NOMO-1 treated with dmso at 0.1 percent for 144 hours (cell line): ENCODE data around the gene MEG3.
"Not testable (repeated sequence)": the region's sequence is repeated elsewhere in the genome, so short reads cannot be mapped to it uniquely, and the experiment has no call there.

Source experiments
- DNase-seq: peaks from one replicate; lab custom pipeline; 2025; ENCODE audit not compliant: unreplicated experiment; lab: John Stamatoyannopoulos, UW

Gene MEG3

GRCh38 chr14:100788517-100788916, 37.4 kb upstream of the MEG3 start:
- no peak for DNase-seq

- no peak for DNase-seq
Measured at GRCh38 chr14:100788942-100789341, 37.0 kb upstream of the MEG3 start.

GRCh38 chr14:100789460-100790417, 36.2 kb upstream of the MEG3 start:
- DNase-seq, result no peak

DNA sequence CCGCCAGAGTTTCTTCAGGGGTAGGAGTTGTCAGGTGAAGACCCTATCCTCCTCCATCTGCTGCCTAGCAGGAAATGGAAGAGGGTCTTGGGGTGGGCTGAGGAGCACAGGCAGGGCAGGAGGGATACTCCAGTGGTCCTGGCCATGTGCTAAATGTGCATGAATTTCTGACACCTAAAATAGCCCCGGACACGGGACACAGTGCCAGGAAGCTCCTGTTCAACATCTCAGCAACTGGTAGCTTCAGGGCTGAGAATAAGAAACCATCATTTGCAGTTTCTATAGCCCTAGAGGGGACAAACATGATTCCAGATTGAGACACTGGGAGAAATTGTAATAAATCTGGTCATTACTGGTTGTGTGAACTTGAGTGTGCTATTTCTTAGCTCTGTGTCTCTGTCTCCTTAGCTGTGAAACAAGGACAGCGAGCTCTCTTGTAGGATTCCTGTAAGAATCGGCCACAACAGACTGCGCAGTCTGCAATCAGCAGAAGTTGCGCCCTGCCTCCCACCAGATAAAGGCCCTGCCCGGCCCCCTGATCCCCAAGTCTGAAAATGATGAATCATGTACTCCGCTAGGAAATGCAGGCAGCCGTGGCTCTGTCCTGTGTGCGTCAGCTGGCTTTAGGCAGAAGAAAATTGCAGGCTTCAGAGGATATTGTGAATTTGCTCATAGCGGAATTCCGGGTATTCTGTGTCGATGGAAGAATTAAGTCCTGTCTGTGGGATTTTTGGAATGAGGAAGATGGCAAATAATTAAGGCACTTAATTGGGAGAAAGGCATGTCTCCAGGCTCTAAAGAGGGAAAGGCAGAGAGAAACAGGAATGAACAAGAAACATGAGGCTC, 35.2 kb upstream of the MEG3 start:
- DNase-seq, result no peak

DNA sequence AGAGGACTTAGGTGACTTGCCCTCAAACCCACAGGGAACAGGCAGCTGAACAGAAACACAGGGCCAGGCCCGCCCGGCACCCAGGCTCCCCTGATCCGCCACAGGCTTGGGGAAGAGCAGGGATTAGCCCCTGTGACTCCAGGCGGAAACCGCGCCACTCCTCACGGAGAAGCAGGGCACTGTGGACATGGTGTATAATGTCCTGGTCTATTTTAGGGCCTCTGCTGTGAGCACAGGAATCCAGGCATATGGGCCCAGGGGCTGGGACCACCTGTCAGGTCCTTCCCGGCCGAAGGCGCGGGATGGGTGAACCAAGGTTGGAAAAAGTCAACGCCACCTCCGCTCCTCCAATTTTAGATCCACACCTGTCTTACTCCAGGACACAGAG, 34.6 kb upstream of the MEG3 start:
- no peak for DNase-seq

DNA sequence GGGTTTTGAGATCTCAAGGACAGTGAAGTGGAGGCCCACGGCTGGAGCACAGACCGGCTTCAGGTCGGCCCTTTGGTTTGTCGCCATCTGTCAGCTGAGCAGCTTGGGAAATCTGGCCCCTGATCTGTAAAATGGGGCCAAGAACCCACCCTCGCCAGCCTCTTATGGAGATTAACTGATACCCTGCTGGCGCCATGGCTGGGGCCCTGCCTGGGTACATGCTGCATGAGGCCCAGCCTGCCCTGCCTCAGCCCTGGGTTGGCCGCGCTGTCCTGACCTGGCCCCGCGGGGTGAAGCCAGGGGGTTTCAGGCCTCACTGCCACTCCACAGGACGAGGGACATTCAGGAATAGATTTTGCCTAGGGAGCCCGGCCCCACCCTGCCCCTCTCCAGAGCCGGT, 33.9 kb upstream of the MEG3 start:
- no peak for DNase-seq

DNA sequence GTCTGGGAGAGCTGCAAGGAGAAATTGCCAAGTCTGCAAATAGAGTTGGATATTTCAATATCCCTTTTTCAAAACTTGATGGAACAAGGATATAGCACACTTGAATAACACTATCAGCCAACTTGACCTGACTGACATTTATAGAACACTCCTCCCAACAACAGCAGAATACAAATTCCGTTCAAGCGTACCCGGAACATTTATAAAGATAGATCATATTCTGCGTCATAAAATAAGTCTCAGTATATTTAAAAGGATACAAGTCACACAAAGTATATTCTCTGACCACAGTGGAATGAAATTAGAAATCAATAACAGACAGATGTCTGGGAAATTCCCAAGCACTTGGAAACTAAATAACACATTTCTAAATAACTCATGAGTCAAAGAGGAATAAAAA, 29.0 kb upstream of the MEG3 start:
- no peak for DNase-seq

DNA sequence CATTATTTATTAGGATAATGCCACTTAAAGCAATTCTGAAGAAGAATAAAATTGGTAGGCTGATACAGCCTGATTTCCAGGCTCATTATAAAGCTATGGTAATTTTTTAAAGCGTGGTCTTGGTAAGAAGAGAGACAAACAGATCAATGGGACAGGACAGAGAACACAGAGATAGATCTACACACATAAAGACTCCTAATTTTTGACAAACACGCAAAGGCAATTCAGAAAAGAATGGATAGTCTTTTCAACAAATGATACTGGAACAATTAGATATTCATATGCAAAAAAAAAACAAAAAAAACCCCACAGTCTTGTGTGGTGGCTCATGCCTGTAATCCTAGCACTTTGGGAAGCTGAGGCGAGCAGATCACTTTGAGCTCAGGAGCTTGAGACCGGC, 25.9 kb upstream of the MEG3 start:
- DNase-seq, result no peak

GRCh38 chr14:100801433-100801832, 24.5 kb upstream of the MEG3 start:
- not testable (repeated sequence) for DNase-seq

- no peak for DNase-seq
Measured at GRCh38 chr14:100802179-100802578, 23.7 kb upstream of the MEG3 start.

GRCh38 chr14:100802766-100803165, 23.2 kb upstream of the MEG3 start:
- no peak for DNase-seq

GRCh38 chr14:100803226-100803625, 22.7 kb upstream of the MEG3 start:
- no peak for DNase-seq

GRCh38 chr14:100803676-100804075, 22.2 kb upstream of the MEG3 start:
- no peak for DNase-seq

DNA sequence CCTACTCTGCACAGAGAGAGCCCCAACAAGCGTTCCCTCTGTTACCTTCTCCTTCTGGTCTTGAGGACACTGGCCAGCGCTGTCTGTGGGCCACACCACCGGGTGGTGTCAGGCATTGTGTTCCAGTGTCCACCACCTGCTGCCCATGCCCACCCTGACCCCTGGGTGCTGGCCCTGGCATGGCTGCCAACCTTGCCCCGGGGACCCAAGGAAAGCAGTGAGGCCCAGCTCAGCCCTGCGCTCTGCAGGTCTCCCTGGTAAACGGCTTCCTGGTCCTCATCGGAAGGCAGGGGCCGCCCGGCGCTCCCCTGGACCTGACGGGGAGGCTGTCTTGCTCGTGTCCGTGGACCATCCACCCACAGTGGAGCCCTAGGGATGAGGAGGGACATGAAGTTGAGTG, 21.8 kb upstream of the MEG3 start:
- DNase-seq, result no peak

- DNase-seq, result no peak
Measured at GRCh38 chr14:100804558-100805309, 21.2 kb upstream of the MEG3 start.

- no peak for DNase-seq
Measured at GRCh38 chr14:100806386-100806785, 19.5 kb upstream of the MEG3 start.

DNA sequence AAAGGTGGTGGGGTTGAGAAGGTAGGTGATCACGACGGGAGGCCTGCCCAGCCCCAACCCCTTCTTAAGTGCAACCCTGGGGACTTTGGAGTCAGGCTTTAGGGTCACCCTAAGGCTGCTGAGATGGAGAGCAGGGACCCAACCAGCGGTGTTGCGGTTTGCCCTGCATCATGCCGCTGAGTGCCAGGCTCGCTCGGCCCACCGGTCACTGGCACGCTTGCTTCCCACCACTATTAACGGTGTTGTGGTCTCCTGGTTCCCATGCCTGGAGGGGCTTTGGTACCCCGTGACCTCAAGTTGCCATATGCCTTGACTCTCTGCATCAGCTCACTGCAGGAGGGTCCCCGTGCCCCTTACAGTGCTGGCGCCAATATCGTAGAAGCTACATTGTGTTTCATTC, 18.4 kb upstream of the MEG3 start:
- no peak for DNase-seq

DNA sequence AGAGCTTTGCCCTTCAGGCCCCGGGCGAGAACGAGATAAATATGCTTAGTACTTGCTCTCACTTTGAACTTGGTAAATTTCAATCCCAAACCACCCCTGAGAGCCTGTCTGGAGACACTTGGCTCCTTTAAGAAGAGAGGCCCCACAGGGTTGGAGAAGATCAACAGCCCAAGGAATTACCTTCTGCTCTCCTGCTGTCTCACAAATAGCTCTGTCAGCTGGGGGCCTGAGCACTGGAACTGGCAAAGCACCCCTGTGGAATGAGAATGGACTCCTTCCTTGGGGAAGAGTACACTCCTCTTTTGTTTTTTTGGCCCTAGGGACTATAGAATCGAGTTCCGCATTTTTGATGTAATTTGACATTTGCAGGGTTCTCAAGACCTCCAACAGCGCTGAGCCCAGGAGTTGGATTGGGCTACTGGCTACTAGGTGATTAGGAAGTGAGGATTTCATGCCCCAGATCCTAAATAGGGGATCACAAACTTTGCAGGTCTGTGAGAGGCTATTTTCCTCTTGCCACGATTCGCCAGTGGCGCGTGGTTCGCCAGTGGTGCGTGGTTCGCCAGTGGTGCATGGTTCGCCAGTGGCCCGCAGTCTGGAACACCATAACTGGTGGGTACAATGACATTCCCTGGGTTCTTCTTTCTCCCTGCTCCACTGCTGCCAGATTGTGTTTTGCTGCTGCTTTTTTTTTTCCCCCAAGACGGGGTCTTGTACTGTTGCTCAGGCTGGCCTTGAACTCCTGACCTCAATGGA, 17.8 kb upstream of the MEG3 start:
- DNase-seq, result no peak

GRCh38 chr14:100810435-100810834, 15.5 kb upstream of the MEG3 start:
- DNase-seq, result no peak

DNA sequence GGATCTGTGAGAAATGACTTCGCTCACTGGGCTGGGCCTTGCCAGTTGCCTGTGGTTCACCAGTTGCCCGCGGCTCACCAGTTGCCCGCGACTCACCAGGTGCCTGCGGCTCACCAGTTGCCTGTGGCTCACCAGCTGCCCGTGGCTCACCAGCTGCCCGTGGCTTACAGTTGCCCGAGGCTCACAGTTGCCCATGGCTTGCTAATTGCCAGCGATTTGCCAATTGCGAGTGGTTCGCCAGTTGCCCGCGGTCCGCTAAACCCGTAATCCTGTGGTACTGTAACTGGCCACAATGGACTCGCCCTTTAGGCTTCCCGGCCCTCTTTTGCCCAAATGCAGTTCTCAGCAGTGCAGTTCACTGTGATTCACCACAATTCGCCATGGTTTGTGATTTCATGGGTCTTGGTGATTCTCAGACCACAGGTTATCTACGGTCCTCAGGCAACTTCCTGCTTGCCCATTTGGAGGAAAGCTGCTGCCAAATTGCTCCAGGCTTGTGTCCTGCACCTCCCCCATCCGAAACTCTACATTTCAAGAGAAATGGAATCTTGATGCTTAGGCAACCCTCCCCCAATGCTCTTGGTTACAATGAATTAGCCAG, 15.0 kb upstream of the MEG3 start:
- DNase-seq, result no peak
